ENCODE data around the gene IL19. TPM values are rescaled to one million over a fixed set of nuclear protein-coding genes. Genes with fewer than 3 reads are reported as not detected.

The IL19 gene
- total and polyA plus RNA-seq, 2 donors (not counting 3 experiments of a cell fraction or from before 2014, with no cell fraction given): not detected

GRCh38 chr1:206782448-206782847 lies 11.9 kb downstream of the IL19 start:
- Histone ChIP-seq H3K9me1 (replicated peaks; ENCODE audit: control insufficient read depth, extremely low read depth, insufficient read depth, low read length) (no peaks in the 10 kb centered on the region), H4K20me1 (replicated peaks; ENCODE audit: control insufficient read depth, extremely low read depth, insufficient read depth, low read length) (no peaks in the 10 kb centered on the region), H3K4me1 (ENCODE audit: control insufficient read depth, extremely low read depth, insufficient read depth, low read length) (no peaks in the 10 kb centered on the region), H3K79me2 (ENCODE audit: control insufficient read depth, insufficient read depth, low read length) (no peaks in the 10 kb centered on the region), H3K9me3 (replicated peaks; ENCODE audit: control insufficient read depth, insufficient read depth, low read length) (no peaks in the 10 kb centered on the region), H2AFZ (ENCODE audit: low read depth, low read length) (no peak overlapping the region), H3K36me3 (ENCODE audit: control insufficient read depth in 2 of 2, extremely low read depth in 1 of 2, insufficient read depth in 2 of 2, low read length in 2 of 2) (no peaks in the 10 kb centered on the region), H3K4me3 (replicated peaks in 1 of 3; ENCODE audit: insufficient read depth in 1 of 3, low read depth in 1 of 3, low read length in 3 of 3) (no peak overlapping the region), H3K4me2 (ENCODE audit: insufficient read depth, low read length) (no peak overlapping the region), H3K27me3 (ENCODE audit: control insufficient read depth in 2 of 2, insufficient read depth in 2 of 2, low read length in 2 of 2) (peaks cover 2 to 3% of the 10 kb centered on the region in 2 experiments), H3K27ac (ENCODE audit: insufficient read depth, low read depth, low read length) (no peak overlapping the region), H3K9ac (replicated peaks; ENCODE audit: extremely low read depth, insufficient read depth, low read length) (no peak overlapping the region)
- dilution Hi-C loops (cut with MboI; ENCODE audit: extremely low pct_ligation_motif_present, low sequenced_read_pairs) (no loop called here), intact Hi-C loops (cut with micrococcal nuclease) (no loop called here)
- FAIRE-seq (no peak), DNase-seq (ENCODE audit: low read depth, low spot score) (no peak)
- BruUV-seq (replicated peaks): no TSS peak
- TF ChIP-seq POLR2A (IDR thresholded peaks at IDR 0.05; ENCODE audit: low read depth, low read length): no peak
- no peak for TF ChIP-seq FOS (IDR thresholded peaks at IDR 0.05; ENCODE audit: borderline replicate concordance, insufficient read depth, low read length)
- TF ChIP-seq MYC (IDR thresholded peaks at IDR 0.05; ENCODE audit: low read depth, low read length): no peak
- TF ChIP-seq MAX (IDR thresholded peaks at IDR 0.05; ENCODE audit: insufficient read depth, insufficient read length): no peak
- no peak for TF ChIP-seq JUN (IDR thresholded peaks at IDR 0.05; ENCODE audit: borderline replicate concordance, insufficient read depth, insufficient read length, low read depth)
- no peak for TF ChIP-seq POLR2AphosphoS5 (IDR thresholded peaks at IDR 0.05; ENCODE audit: insufficient read depth, low read depth, low read length)
- no peak for TF ChIP-seq CTCF (IDR thresholded peaks at IDR 0.05; ENCODE audit: extremely low read depth in 1 of 2, insufficient read depth in 1 of 2, low read depth in 1 of 2, low read length in 2 of 2)
- TF ChIP-seq EZH2 (IDR thresholded peaks at IDR 0.05; ENCODE audit: borderline replicate concordance, low read depth, low read length, severe bottlenecking): no peak
- no peak for TF ChIP-seq GATA2 (IDR thresholded peaks at IDR 0.05; ENCODE audit: insufficient read depth, insufficient read length, low read depth, low read length)
- POLR2A ChIA-PET: no interaction called here
- CTCF ChIA-PET: no interaction called here

Measured in endothelial cell of umbilical vein (primary cell).